K562 (cell line): ENCODE results near the gene CABLES1. TPM values are rescaled to one million over a fixed set of nuclear protein-coding genes. Genes with fewer than 3 reads are reported as not detected.
A peak's percentile ranks its signal among the peaks of the same experiment; 100 is the strongest.

Experiments
- ATAC-seq: fragments of 200-7000 bp; cut with Tn5 transposase; 3 replicates; pipeline ENCODE4 v1.9.1; 2020; ENCODE audit warnings: moderate library complexity
- BruUV-seq: library from RNA; stranded (reverse); fragments of 400-500 nt; replicated peaks from 2 replicates; lab custom pipeline; 2021; lab: Mats Ljungman, UMichigan
- CTCF ChIA-PET: fragments of 300-600 bp; formaldehyde crosslinking; extraction: SDS; loops from one replicate; lab custom pipeline; 2021; ENCODE audit warnings: low intra/inter-chr PET ratio; lab: Yijun Ruan, JAX
- POLR2A ChIA-PET: fragments of 300-600, 350-650 bp; sonication (Branson Sonifier 250); formaldehyde crosslinking; extraction: SDS; loops from one replicate; lab custom pipeline; 2021; ENCODE audit warnings: antibody characterized with exemption, inconsistent platforms; lab: Yijun Ruan, JAX
- DNase-seq, 4 experiments: peaks; one replicate each; pipeline versions ENCODE4 v3.0.0 to v3.0.0-alpha.2; 2011 to 2018; ENCODE audit warnings: low spot score in 3 of 4, mixed read lengths in 3 of 4; ENCODE audit errors: extremely low read depth in 1 of 4
- FAIRE-seq: peaks from 2 replicates; lab custom pipeline; 2011; peaks lifted over from hg19 to GRCh38; lab: Jason Lieb, UNC
- H2AFZ ChIP-seq: 2 replicates; pipeline ENCODE4 v1.6.0; 2011; ENCODE audit warnings: low read depth, low read length, control low read depth, inconsistent platforms
- H3K27ac ChIP-seq: fragments of 200-600 bp; 3 replicates; pipeline ENCODE4 v1.8.0; 2011; ENCODE audit warnings: low read depth, mild to moderate bottlenecking, control low read depth, inconsistent platforms, low read length, moderate library complexity, mixed read lengths; ENCODE audit errors: extremely low read depth
- H3K27me3 ChIP-seq, 2 experiments: fragments of 300-600 bp in 1 of 2; 2 replicates in 1 of 2; 3 replicates in 1 of 2; pipeline versions ENCODE4 v1.6.0 to v1.8.0; 2011; ENCODE audit warnings: inconsistent platforms in 2 of 2, low read length in 2 of 2, mild to moderate bottlenecking in 1 of 2, mixed read lengths in 1 of 2, moderate library complexity in 1 of 2; ENCODE audit not compliant: control insufficient read depth in 2 of 2, insufficient read depth in 2 of 2
- H3K36me3 ChIP-seq: fragments of 300-600 bp; 3 replicates; pipeline ENCODE4 v1.8.0; 2011; ENCODE audit warnings: mild to moderate bottlenecking, low read length, inconsistent platforms; ENCODE audit not compliant: control insufficient read depth, insufficient read depth
- H3K4me1 ChIP-seq, 2 experiments: fragments of 200-600 bp in 1 of 2; replicated peaks in 1 of 2; 2 replicates in 1 of 2; 3 replicates in 1 of 2; pipeline versions ENCODE4 v1.5.1 to v1.8.0; 2011; ENCODE audit warnings: inconsistent platforms in 2 of 2, low read length in 2 of 2, mild to moderate bottlenecking in 1 of 2, mixed read lengths in 1 of 2, moderate library complexity in 1 of 2; ENCODE audit not compliant: control insufficient read depth in 2 of 2, insufficient read depth in 2 of 2
- H3K4me2 ChIP-seq: 2 replicates; pipeline ENCODE4 v1.6.1; 2011; ENCODE audit warnings: low read length, control low read depth, inconsistent platforms, mixed read lengths; ENCODE audit not compliant: insufficient read depth
- H3K4me3 ChIP-seq: fragments of 200-600 bp; sonication (generic), shearing (Covaris generic); 2 replicates; pipeline ENCODE4 v1.5.1; 2016; ENCODE audit warnings: control low read depth, inconsistent platforms
- H3K79me2 ChIP-seq: fragments of 200-600 bp; 3 replicates; pipeline ENCODE4 v1.8.0; 2011; ENCODE audit warnings: low read length, inconsistent platforms; ENCODE audit not compliant: control insufficient read depth, insufficient read depth
- H3K9ac ChIP-seq, 2 experiments: 2 replicates each; pipeline versions ENCODE4 v1.6.0 to v1.6.1; 2011; ENCODE audit warnings: low read depth in 2 of 2, low read length in 2 of 2, control low read depth in 1 of 2, inconsistent platforms in 1 of 2, mild to moderate bottlenecking in 1 of 2, mixed read lengths in 1 of 2; ENCODE audit not compliant: insufficient read depth in 1 of 2
- H3K9me1 ChIP-seq: one replicate; pipeline ENCODE4 v1.6.0; 2011; ENCODE audit warnings: inconsistent platforms, mild to moderate bottlenecking, low read length, moderate library complexity; ENCODE audit not compliant: control insufficient read depth, insufficient read depth
- H3K9me3 ChIP-seq: replicated peaks from 2 replicates; pipeline ENCODE4 v1.5.1; 2011; ENCODE audit warnings: low read depth, low read length, inconsistent platforms; ENCODE audit not compliant: control insufficient read depth, insufficient read depth
- H4K20me1 ChIP-seq: replicated peaks from 2 replicates; pipeline ENCODE4 v1.6.1; 2011; ENCODE audit warnings: low read length, inconsistent platforms, mixed read lengths; ENCODE audit not compliant: control insufficient read depth, insufficient read depth
- DMBX1 ChIP-seq: fragments of 250-450 bp; sonication (Bioruptor Pico); IDR thresholded peaks from 2 replicates; pipeline ENCODE4 v1.8.0; 2022; ENCODE audit warnings: inconsistent platforms, mild to moderate bottlenecking, moderate library complexity, borderline replicate concordance
- FOXA3 ChIP-seq, 2 experiments: fragments of 450-650 bp in 1 of 2; sonication (generic) in 1 of 2; formaldehyde crosslinking; IDR thresholded peaks in 1 of 2; conservative IDR thresholded peaks in 1 of 2; 2 replicates each; pipeline versions ENCODE4 v1.4.0 to v1.8.0; 2020 to 2022; ENCODE audit warnings: mild to moderate bottlenecking in 2 of 2, missing genetic modification reagents in 1 of 2
- NCOR1 ChIP-seq: fragments of 450-650 bp; IDR thresholded peaks from 2 replicates; pipeline ENCODE4 v1.6.1; 2016; ENCODE audit warnings: mild to moderate bottlenecking, moderate library complexity
- ZNF12 ChIP-seq: sonication (generic); formaldehyde crosslinking; IDR thresholded peaks from 2 replicates; pipeline ENCODE4 v1.4.0; 2020; ENCODE audit warnings: mild to moderate bottlenecking, missing genetic modification reagents
- ZNF197 ChIP-seq: fragments of 200-800 bp; sonication (Bioruptor generic); IDR thresholded peaks from 2 replicates; pipeline ENCODE4 v1.6.1; 2016; ENCODE audit warnings: low read depth, missing genetic modification characterization, missing compliant biosample characterization
- ZNF280A ChIP-seq: fragments of 450-650 bp; IDR thresholded peaks from 2 replicates; pipeline ENCODE4 v1.6.1; 2018; ENCODE audit warnings: mild to moderate bottlenecking, low read depth; ENCODE audit not compliant: partially characterized antibody
- ZNF282 ChIP-seq: sonication (generic); formaldehyde crosslinking; IDR thresholded peaks from 2 replicates; pipeline ENCODE4 v1.8.1; 2023; ENCODE audit warnings: missing genetic modification reagents
- ZSCAN32 ChIP-seq: fragments of 450-650 bp; formaldehyde crosslinking; IDR thresholded peaks from 2 replicates; pipeline ENCODE4 v1.4.0; 2020; ENCODE audit warnings: mild to moderate bottlenecking, moderate library complexity
- WGBS: fragments of 100-300 bp; shearing (Covaris generic); methylation state at CpG from one replicate; pipeline ENCODE4 v1.1.6; 2016; ENCODE audit warnings: low coverage, mixed read lengths; ENCODE audit not compliant: insufficient coverage; ENCODE audit errors: missing lambda C conversion rate; 5-methylcytosine and 5-hydroxymethylcytosine counted together
- in situ Hi-C: fragments of 300-500 bp; cut with MboI; formaldehyde crosslinking; loops from 4 replicates; pipeline ENCODE4 v1.15.0; 2018; ENCODE audit warnings: inconsistent platforms, mixed read lengths
- intact Hi-C: fragments of 100-400 bp; cut with micrococcal nuclease; formaldehyde crosslinking; loops from 2 replicates; pipeline ENCODE4 v1.14.2; 2022
- polyA plus RNA-seq, 8 experiments: library from polyadenylated mRNA; depleted of rRNA in 4 of 8; stranded (reverse) in 5 of 8; unstranded in 3 of 8; fragments of >200 nt; fragmentation: Nextera tagmentation in 2 of 8; fragmentation: Illumina TruSeq in 1 of 8; extraction: Ambion mirVana in 2 of 8; extraction: Trizol in 1 of 8; gene quantifications; 2 replicates each; pipeline versions ENCODE4 v1.2.1 to v1.2.3, GENCODE V29; 2011 to 2014; ENCODE audit warnings: inconsistent platforms in 1 of 8, missing spikeins in 1 of 8
- total RNA-seq, 7 experiments: library from RNA; depleted of rRNA in 6 of 7; stranded (reverse); fragments of >200 nt in 6 of 7; fragmentation: Illumina TruSeq in 2 of 7; extraction: Trizol in 2 of 7; gene quantifications; 2 replicates each; pipeline versions ENCODE4 v1.2.1 to v1.2.3, GENCODE V29; 2011 to 2021; ENCODE audit warnings: low replicate concordance in 1 of 7
- TF ChIP-seq, protein P1 (sequence below): sonication (generic); formaldehyde crosslinking; IDR thresholded peaks from 2 replicates; pipeline ENCODE4 v1.8.0; 2023; ENCODE audit warnings: mild to moderate bottlenecking, missing genetic modification reagents
- TF ChIP-seq, protein P2 (sequence below), 2 experiments: fragments of 250-450 bp in 1 of 2; fragments of 450-650 bp in 1 of 2; sonication (Bioruptor Pico) in 1 of 2; IDR thresholded peaks; 2 replicates each; pipeline versions ENCODE4 v1.6.1 to v1.8.0; 2016 to 2021; ENCODE audit warnings: mild to moderate bottlenecking in 2 of 2, moderate library complexity in 2 of 2, missing compliant biosample characterization in 1 of 2, missing genetic modification characterization in 1 of 2

Gene CABLES1
- total and polyA plus RNA-seq, 9 of the 15 experiments (the other 6 are each of a cell fraction or from before 2014, with no cell fraction given) = 0.04 to 0.10 (median 0.06) TPM; not detected in 3

DNA sequence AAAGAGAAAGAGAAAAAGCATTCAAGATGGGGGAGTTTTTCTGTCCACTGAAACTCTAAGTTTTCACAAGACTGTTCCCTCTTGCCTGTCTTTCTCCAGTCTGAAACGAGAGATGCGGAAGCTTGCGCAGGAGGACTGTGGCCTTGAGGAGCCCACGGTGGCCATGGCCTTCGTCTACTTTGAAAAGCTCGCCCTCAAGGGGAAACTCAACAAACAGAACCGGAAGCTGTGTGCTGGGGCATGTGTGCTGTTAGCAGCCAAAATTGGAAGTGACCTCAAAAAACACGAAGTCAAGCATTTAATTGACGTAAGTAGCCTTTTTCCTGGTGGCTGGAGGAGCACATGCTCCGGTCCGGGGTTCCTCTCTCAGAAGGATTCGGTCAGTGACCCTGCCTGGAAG, 118.3 kb downstream of the CABLES1 start (continued):
- TF ChIP-seq, protein P1, sequence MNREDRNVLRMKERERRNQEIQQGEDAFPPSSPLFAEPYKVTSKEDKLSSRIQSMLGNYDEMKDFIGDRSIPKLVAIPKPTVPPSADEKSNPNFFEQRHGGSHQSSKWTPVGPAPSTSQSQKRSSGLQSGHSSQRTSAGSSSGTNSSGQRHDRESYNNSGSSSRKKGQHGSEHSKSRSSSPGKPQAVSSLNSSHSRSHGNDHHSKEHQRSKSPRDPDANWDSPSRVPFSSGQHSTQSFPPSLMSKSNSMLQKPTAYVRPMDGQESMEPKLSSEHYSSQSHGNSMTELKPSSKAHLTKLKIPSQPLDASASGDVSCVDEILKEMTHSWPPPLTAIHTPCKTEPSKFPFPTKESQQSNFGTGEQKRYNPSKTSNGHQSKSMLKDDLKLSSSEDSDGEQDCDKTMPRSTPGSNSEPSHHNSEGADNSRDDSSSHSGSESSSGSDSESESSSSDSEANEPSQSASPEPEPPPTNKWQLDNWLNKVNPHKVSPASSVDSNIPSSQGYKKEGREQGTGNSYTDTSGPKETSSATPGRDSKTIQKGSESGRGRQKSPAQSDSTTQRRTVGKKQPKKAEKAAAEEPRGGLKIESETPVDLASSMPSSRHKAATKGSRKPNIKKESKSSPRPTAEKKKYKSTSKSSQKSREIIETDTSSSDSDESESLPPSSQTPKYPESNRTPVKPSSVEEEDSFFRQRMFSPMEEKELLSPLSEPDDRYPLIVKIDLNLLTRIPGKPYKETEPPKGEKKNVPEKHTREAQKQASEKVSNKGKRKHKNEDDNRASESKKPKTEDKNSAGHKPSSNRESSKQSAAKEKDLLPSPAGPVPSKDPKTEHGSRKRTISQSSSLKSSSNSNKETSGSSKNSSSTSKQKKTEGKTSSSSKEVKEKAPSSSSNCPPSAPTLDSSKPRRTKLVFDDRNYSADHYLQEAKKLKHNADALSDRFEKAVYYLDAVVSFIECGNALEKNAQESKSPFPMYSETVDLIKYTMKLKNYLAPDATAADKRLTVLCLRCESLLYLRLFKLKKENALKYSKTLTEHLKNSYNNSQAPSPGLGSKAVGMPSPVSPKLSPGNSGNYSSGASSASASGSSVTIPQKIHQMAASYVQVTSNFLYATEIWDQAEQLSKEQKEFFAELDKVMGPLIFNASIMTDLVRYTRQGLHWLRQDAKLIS (CRISPR knock-in tag) = no peak
- no peak for TF ChIP-seq DMBX1 (CRISPR knock-in tag)
- TF ChIP-seq, all 486 proteins: peak for 2

DNA sequence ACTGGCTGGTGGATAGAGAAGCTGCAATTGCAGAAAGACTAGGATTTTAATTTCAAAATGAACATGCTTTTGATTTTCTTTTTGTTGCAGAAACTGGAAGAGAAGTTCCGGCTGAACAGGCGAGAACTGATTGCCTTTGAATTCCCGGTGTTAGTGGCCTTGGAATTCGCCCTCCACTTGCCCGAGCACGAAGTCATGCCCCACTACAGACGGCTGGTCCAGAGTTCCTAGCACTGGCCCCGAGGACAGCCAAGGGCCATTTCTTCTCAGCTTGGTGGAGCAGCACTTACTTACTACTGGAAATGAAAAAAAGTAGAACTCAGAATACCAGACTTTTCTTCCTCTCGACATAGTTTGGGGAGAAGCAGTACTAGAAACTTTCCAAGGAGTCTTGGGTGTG, 121.9 kb downstream of the CABLES1 start:
- no peak overlapping the region for H3K4me3 ChIP-seq
- H4K20me1 ChIP-seq = no peaks in the 10 kb centered on the region
- no peak for FAIRE-seq
- no peak for TF ChIP-seq ZNF197 (CRISPR knock-in tag)
- TF ChIP-seq FOXA3 (CRISPR knock-in tag; conservative IDR thresholded peaks at IDR 0.05 in 1 of 2, IDR thresholded peaks at IDR 0.05 in 1 of 2) = no peak
- TF ChIP-seq, protein P2, sequence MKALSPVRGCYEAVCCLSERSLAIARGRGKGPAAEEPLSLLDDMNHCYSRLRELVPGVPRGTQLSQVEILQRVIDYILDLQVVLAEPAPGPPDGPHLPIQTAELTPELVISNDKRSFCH (CRISPR knock-in tag; IDR thresholded peaks at IDR 0.05) = no peak
- TF ChIP-seq, protein P2 (tag; IDR thresholded peaks at IDR 0.05) = no peak
- TF ChIP-seq ZNF280A = no peak
- no peak for TF ChIP-seq NCOR1
- TF ChIP-seq ZNF282 (CRISPR knock-in tag) = no peak
- TF ChIP-seq ZSCAN32 (CRISPR knock-in tag) = no peak
- peak; percentile 82 for TF ChIP-seq ZNF12 (CRISPR knock-in tag)
- H3K36me3 ChIP-seq = no peaks in the 10 kb centered on the region
- in situ Hi-C loops (no loop called here), intact Hi-C loops (no loop called here)
- H2AFZ ChIP-seq = no peak overlapping the region
- no peaks in the 10 kb centered on the region; the same call in 1 of the 2 replicates for H3K9me3 ChIP-seq
- CTCF ChIA-PET = no interaction called here
- WGBS = 38% methylated on average over 9 of the region's 9 CpGs
- ATAC-seq = no peak
- peaks cover 9 to 16% of the 10 kb centered on the region in 2 experiments for H3K4me1 ChIP-seq
- H3K27me3 ChIP-seq = peaks cover 3 to 6% of the 10 kb centered on the region in 2 experiments; a peak in 2 of 5 replicates
- no peak overlapping the region for H3K27ac ChIP-seq
- DNase-seq = no peak
- BruUV-seq = no TSS peak
- no peak overlapping the region for H3K9ac ChIP-seq
- POLR2A ChIA-PET = interaction anchor here (0.9 kb wide), 1 partner anchor 54 kb away, joined by 3 read pairs; no protein-coding TSS in a partner anchor
- no peaks in the 10 kb centered on the region for H3K9me1 ChIP-seq
- H3K79me2 ChIP-seq = no peaks in the 10 kb centered on the region
- no peak overlapping the region for H3K4me2 ChIP-seq
